Measurements from ENCODE around the gene ERVFRD-1.
"Not testable (repeated sequence)": the region's sequence is repeated elsewhere in the genome, so short reads cannot be mapped to it uniquely, and the experiment has no call there.

The ERVFRD-1 gene

GRCh38 chr6:11126876-11127275 is 15.4 kb upstream of the ERVFRD-1 start:
- DNase-seq = no peak

GRCh38 chr6:11123978-11124377 is 12.5 kb upstream of the ERVFRD-1 start:
- no peak for DNase-seq

- no peak for DNase-seq
These were observed 10.9 kb upstream of the ERVFRD-1 start for GRCh38 chr6:11122380-11122779.

- no peak for DNase-seq
These were observed 10.3 kb upstream of the ERVFRD-1 start for GRCh38 chr6:11121851-11122250.

GRCh38 chr6:11120271-11121005 is 8.9 kb upstream of the ERVFRD-1 start:
- DNase-seq = no peak

- DNase-seq = not testable (repeated sequence)
These were observed 4.4 kb upstream of the ERVFRD-1 start for GRCh38 chr6:11115808-11116536.

GRCh38 chr6:11113038-11113437 is 1.5 kb upstream of the ERVFRD-1 start:
- DNase-seq = no peak

- DNase-seq = no peak
These were observed 378 bp upstream of the ERVFRD-1 start for GRCh38 chr6:11111769-11112437.

- no peak for DNase-seq
These were observed 2.8 kb downstream of the ERVFRD-1 start for GRCh38 chr6:11108726-11109125.

GRCh38 chr6:11103065-11103464 is 8.5 kb downstream of the ERVFRD-1 start:
- no peak for DNase-seq

- DNase-seq = no peak
These were observed 10.1 kb downstream of the ERVFRD-1 start for GRCh38 chr6:11101417-11101816.

GRCh38 chr6:11098004-11098403 is 13.5 kb downstream of the ERVFRD-1 start:
- no peak for DNase-seq

- no peak for DNase-seq
These were observed 14.0 kb downstream of the ERVFRD-1 start for GRCh38 chr6:11097476-11097875.

GRCh38 chr6:11096109-11096508 is 15.4 kb downstream of the ERVFRD-1 start:
- DNase-seq = no peak

- DNase-seq = no peak
These were observed 16.6 kb downstream of the ERVFRD-1 start for GRCh38 chr6:11094941-11095340.

GRCh38 chr6:11094411-11094851 is 17.1 kb downstream of the ERVFRD-1 start:
- peak; percentile 34 for DNase-seq

GRCh38 chr6:11093626-11094410 is 17.7 kb downstream of the ERVFRD-1 start, which contains the start of gene SMIM13:
Gene SMIM13 (plus strand): TSS chr6:11093834. CDS start chr6:11094314, 480 bp downstream.
- peak; percentile 94 for DNase-seq

- no peak for DNase-seq
These were observed 18.2 kb downstream of the ERVFRD-1 start for GRCh38 chr6:11093376-11093625.

- DNase-seq = peak; percentile 50
These were observed 18.7 kb downstream of the ERVFRD-1 start for GRCh38 chr6:11092668-11093375.

GRCh38 chr6:11091141-11091540 is 20.4 kb downstream of the ERVFRD-1 start:
- not testable (repeated sequence) for DNase-seq

GRCh38 chr6:11089695-11090094 is 21.8 kb downstream of the ERVFRD-1 start:
- no peak for DNase-seq

GRCh38 chr6:11087141-11087812 is 24.2 kb downstream of the ERVFRD-1 start:
- not testable (repeated sequence) for DNase-seq

All from NCI-H1694 treated with DMSO at 0.1 percent for 48 hours (cell line).